ENCODE measurements around the gene ZNF786.
"Not testable (repeated sequence)": the region's sequence is repeated elsewhere in the genome, so short reads cannot be mapped to it uniquely, and the experiment has no call there.

Gene ZNF786

GRCh38 chr7:149074116-149074885 lies 16.2 kb downstream of the ZNF786 start:
- no peak overlapping the region for H3K4me3 ChIP-seq (ENCODE audit: low read length)
- no peaks in the 10 kb centered on the region for H3K9me3 ChIP-seq (ENCODE audit: control insufficient read depth, low read depth, low read length)
- H3K4me1 ChIP-seq (ENCODE audit: control insufficient read depth, low read depth, low read length): no peaks in the 10 kb centered on the region
- H3K27ac ChIP-seq (ENCODE audit: low read length): no peak overlapping the region
- H3K27me3 ChIP-seq (ENCODE audit: control insufficient read depth, insufficient read depth, low read length): no peaks in the 10 kb centered on the region
- H3K9ac ChIP-seq (ENCODE audit: low read length): no peak overlapping the region
- peaks cover 30% of the 10 kb centered on the region for H3K36me3 ChIP-seq (ENCODE audit: control insufficient read depth, low read depth, low read length)

GRCh38 chr7:149072438-149072775 lies 18.1 kb downstream of the ZNF786 start:
- Histone ChIP-seq H3K9me3 (ENCODE audit: control insufficient read depth, low read depth, low read length) (no peaks in the 10 kb centered on the region), H3K4me1 (ENCODE audit: control insufficient read depth, low read depth, low read length) (no peaks in the 10 kb centered on the region), H3K9ac (ENCODE audit: low read length) (no peak overlapping the region), H3K27me3 (ENCODE audit: control insufficient read depth, insufficient read depth, low read length) (no peaks in the 10 kb centered on the region), H3K4me3 (ENCODE audit: low read length) (no peak overlapping the region), H3K36me3 (ENCODE audit: control insufficient read depth, low read depth, low read length) (peaks cover 35% of the 10 kb centered on the region), H3K27ac (ENCODE audit: low read length) (no peak overlapping the region)

GRCh38 chr7:149071641-149072437 lies 18.7 kb downstream of the ZNF786 start:
- Histone ChIP-seq H3K9me3 (ENCODE audit: control insufficient read depth, low read depth, low read length) (no peaks in the 10 kb centered on the region), H3K27me3 (ENCODE audit: control insufficient read depth, insufficient read depth, low read length) (no peaks in the 10 kb centered on the region), H3K36me3 (ENCODE audit: control insufficient read depth, low read depth, low read length) (peaks cover 32% of the 10 kb centered on the region), H3K9ac (ENCODE audit: low read length) (no peak overlapping the region), H3K4me1 (ENCODE audit: control insufficient read depth, low read depth, low read length) (no peaks in the 10 kb centered on the region), H3K4me3 (ENCODE audit: low read length) (no peak overlapping the region), H3K27ac (ENCODE audit: low read length) (no peak overlapping the region)

GRCh38 chr7:149071182-149071635 lies 19.3 kb downstream of the ZNF786 start:
- no peak overlapping the region for H3K27ac ChIP-seq (ENCODE audit: low read length)
- no peak overlapping the region for H3K9ac ChIP-seq (ENCODE audit: low read length)
- H3K9me3 ChIP-seq (ENCODE audit: control insufficient read depth, low read depth, low read length): no peaks in the 10 kb centered on the region
- H3K27me3 ChIP-seq (ENCODE audit: control insufficient read depth, insufficient read depth, low read length): no peaks in the 10 kb centered on the region
- H3K4me3 ChIP-seq (ENCODE audit: low read length): no peak overlapping the region
- H3K4me1 ChIP-seq (ENCODE audit: control insufficient read depth, low read depth, low read length): no peaks in the 10 kb centered on the region
- peaks cover 31% of the 10 kb centered on the region for H3K36me3 ChIP-seq (ENCODE audit: control insufficient read depth, low read depth, low read length)

- H3K4me3 ChIP-seq (ENCODE audit: low read length): no peak overlapping the region
- no peak overlapping the region for H3K9ac ChIP-seq (ENCODE audit: low read length)
- no peaks in the 10 kb centered on the region for H3K9me3 ChIP-seq (ENCODE audit: control insufficient read depth, low read depth, low read length)
- no peaks in the 10 kb centered on the region for H3K27me3 ChIP-seq (ENCODE audit: control insufficient read depth, insufficient read depth, low read length)
- no peak overlapping the region for H3K27ac ChIP-seq (ENCODE audit: low read length)
- H3K4me1 ChIP-seq (ENCODE audit: control insufficient read depth, low read depth, low read length): no peaks in the 10 kb centered on the region
- H3K36me3 ChIP-seq (ENCODE audit: control insufficient read depth, low read depth, low read length): peaks cover 31% of the 10 kb centered on the region
Observed at GRCh38 chr7:149070372-149071125, 20.0 kb downstream of the ZNF786 start.

GRCh38 chr7:149067869-149068268 lies 22.6 kb downstream of the ZNF786 start:
- H3K4me3 ChIP-seq (ENCODE audit: low read length): no peak overlapping the region

GRCh38 chr7:149063476-149063875 lies 27.0 kb downstream of the ZNF786 start:
- Histone ChIP-seq H3K27ac (ENCODE audit: low read length) (no peak overlapping the region), H3K4me3 (ENCODE audit: low read length) (no peak overlapping the region), H3K9ac (ENCODE audit: low read length) (no peak overlapping the region), H3K9me3 (ENCODE audit: control insufficient read depth, low read depth, low read length) (no peaks in the 10 kb centered on the region), H3K36me3 (ENCODE audit: control insufficient read depth, low read depth, low read length) (peaks cover 5% of the 10 kb centered on the region), H3K27me3 (ENCODE audit: control insufficient read depth, insufficient read depth, low read length) (no peaks in the 10 kb centered on the region), H3K4me1 (ENCODE audit: control insufficient read depth, low read depth, low read length) (no peaks in the 10 kb centered on the region)

More at GRCh38 chr7:149067869-149068268, 22.6 kb downstream of the ZNF786 start:
- H3K27me3 ChIP-seq (ENCODE audit: control insufficient read depth, insufficient read depth, low read length): no peaks in the 10 kb centered on the region
- no peak overlapping the region for H3K27ac ChIP-seq (ENCODE audit: low read length)
- H3K9me3 ChIP-seq (ENCODE audit: control insufficient read depth, low read depth, low read length): no peaks in the 10 kb centered on the region
- H3K9ac ChIP-seq (ENCODE audit: low read length): no peak overlapping the region
- H3K36me3 ChIP-seq (ENCODE audit: control insufficient read depth, low read depth, low read length): peaks cover 30% of the 10 kb centered on the region
- H3K4me1 ChIP-seq (ENCODE audit: control insufficient read depth, low read depth, low read length): no peaks in the 10 kb centered on the region

- H3K4me1 ChIP-seq (ENCODE audit: control insufficient read depth, low read depth, low read length); H3K4me3 ChIP-seq (ENCODE audit: low read length); H3K27ac ChIP-seq (ENCODE audit: low read length); H3K36me3 ChIP-seq (ENCODE audit: control insufficient read depth, low read depth, low read length); H3K9ac ChIP-seq (ENCODE audit: low read length); H3K27me3 ChIP-seq (ENCODE audit: control insufficient read depth, insufficient read depth, low read length); H3K9me3 ChIP-seq (ENCODE audit: control insufficient read depth, low read depth, low read length): not testable (repeated sequence)
Observed at GRCh38 chr7:149062217-149062899, 28.2 kb downstream of the ZNF786 start.

GRCh38 chr7:149060156-149060555 lies 30.4 kb downstream of the ZNF786 start:
- Histone ChIP-seq H3K36me3 (ENCODE audit: control insufficient read depth, low read depth, low read length) (no peaks in the 10 kb centered on the region), H3K27me3 (ENCODE audit: control insufficient read depth, insufficient read depth, low read length) (no peaks in the 10 kb centered on the region), H3K4me3 (ENCODE audit: low read length) (no peak overlapping the region), H3K4me1 (ENCODE audit: control insufficient read depth, low read depth, low read length) (no peaks in the 10 kb centered on the region), H3K9me3 (ENCODE audit: control insufficient read depth, low read depth, low read length) (no peaks in the 10 kb centered on the region), H3K27ac (ENCODE audit: low read length) (no peak overlapping the region), H3K9ac (ENCODE audit: low read length) (no peak overlapping the region)

GRCh38 chr7:149053885-149054284 lies 36.6 kb downstream of the ZNF786 start:
- no peaks in the 10 kb centered on the region for H3K9me3 ChIP-seq (ENCODE audit: control insufficient read depth, low read depth, low read length)
- H3K36me3 ChIP-seq (ENCODE audit: control insufficient read depth, low read depth, low read length): no peaks in the 10 kb centered on the region
- H3K9ac ChIP-seq (ENCODE audit: low read length): no peak overlapping the region
- H3K4me3 ChIP-seq (ENCODE audit: low read length): no peak overlapping the region
- H3K27me3 ChIP-seq (ENCODE audit: control insufficient read depth, insufficient read depth, low read length): no peaks in the 10 kb centered on the region
- no peaks in the 10 kb centered on the region for H3K4me1 ChIP-seq (ENCODE audit: control insufficient read depth, low read depth, low read length)
- no peak overlapping the region for H3K27ac ChIP-seq (ENCODE audit: low read length)

GRCh38 chr7:149053384-149053783 lies 37.1 kb downstream of the ZNF786 start:
- H3K9me3 ChIP-seq (ENCODE audit: control insufficient read depth, low read depth, low read length): no peaks in the 10 kb centered on the region
- no peaks in the 10 kb centered on the region for H3K36me3 ChIP-seq (ENCODE audit: control insufficient read depth, low read depth, low read length)
- no peak overlapping the region for H3K27ac ChIP-seq (ENCODE audit: low read length)
- no peaks in the 10 kb centered on the region for H3K4me1 ChIP-seq (ENCODE audit: control insufficient read depth, low read depth, low read length)
- no peaks in the 10 kb centered on the region for H3K27me3 ChIP-seq (ENCODE audit: control insufficient read depth, insufficient read depth, low read length)
- no peak overlapping the region for H3K4me3 ChIP-seq (ENCODE audit: low read length)
- no peak overlapping the region for H3K9ac ChIP-seq (ENCODE audit: low read length)

All from iPS-18a (cell line).